Daoy (cell line): ENCODE results near the gene RASA4. TPM values are rescaled to one million over a fixed set of nuclear protein-coding genes. Genes with fewer than 3 reads are reported as not detected.
"Not testable (repeated sequence)": the region's sequence is repeated elsewhere in the genome, so short reads cannot be mapped to it uniquely, and the experiment has no call there.

ENCODE experiments used
- DNase-seq: peaks from one replicate; pipeline ENCODE4 v3.0.0-alpha.2; 2015; ENCODE audit warnings: low read depth
- total RNA-seq: library from RNA; depleted of rRNA; stranded (reverse); fragments of >200 nt; shearing (Covaris generic); gene quantifications from 2 replicates; pipeline ENCODE4 v1.2.3, GENCODE V29; 2014

The RASA4 gene
- total RNA-seq, 1 experiment from 2014 or later, result 7.7 TPM

DNA sequence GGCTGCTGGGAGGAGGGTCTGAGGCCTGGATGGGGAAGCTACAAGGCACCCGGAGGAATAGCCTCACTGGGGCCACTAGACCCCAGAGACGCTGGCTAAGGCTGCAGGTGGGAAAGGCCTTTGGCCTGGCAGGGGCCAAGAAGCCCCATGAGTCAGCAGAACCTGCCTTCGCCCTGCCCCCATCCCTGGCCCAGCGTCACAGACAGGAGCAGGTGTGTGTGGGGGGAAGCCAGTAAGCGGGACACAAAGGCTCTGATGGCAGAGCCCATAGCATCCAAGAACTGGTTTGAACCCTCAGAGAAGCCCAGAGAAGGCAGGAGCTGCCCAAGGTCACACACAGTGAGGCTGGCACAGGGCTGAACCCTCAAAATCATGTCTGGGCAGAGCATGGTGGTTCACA is 9.7 kb downstream of the RASA4 start:
- not testable (repeated sequence) for DNase-seq

DNA sequence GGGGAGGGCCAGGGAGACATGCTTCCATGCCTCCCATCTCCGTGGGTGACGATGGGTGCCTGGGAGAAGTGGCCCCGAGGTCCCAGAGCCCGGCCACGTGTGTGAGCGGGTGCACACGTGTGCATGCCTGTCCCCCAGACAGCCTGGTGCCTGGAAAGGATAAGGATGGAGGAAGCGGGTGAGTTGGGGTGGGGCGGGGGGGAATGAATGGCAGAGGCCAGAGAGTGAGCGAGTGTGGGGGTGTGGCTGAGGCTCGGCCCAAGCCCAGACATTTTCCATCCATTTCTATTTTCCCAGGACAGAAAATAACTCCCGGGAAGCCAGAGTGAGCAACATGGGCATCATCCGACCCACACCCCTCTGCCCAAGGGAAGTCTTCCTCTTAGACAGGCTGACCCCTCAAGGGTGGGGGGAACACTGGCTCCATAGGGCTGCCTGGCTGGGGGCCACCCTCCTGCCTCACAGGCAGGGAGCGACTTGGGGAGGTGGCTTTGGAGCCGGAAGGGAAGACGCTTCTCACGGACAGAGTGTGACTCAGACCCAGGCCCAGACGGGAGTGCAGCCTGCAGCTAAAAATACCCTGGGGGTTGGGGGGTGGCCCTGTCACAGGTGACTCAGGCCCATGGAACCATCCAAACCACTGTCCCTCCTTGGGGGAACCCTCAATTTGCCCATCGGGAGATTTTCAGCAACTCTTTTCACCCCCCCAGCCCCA is 12.0 kb downstream of the RASA4 start:
- not testable (repeated sequence) for DNase-seq

- not testable (repeated sequence) for DNase-seq
These were observed 14.2 kb downstream of the RASA4 start for GRCh38 chr7:102602317-102602716.

DNA sequence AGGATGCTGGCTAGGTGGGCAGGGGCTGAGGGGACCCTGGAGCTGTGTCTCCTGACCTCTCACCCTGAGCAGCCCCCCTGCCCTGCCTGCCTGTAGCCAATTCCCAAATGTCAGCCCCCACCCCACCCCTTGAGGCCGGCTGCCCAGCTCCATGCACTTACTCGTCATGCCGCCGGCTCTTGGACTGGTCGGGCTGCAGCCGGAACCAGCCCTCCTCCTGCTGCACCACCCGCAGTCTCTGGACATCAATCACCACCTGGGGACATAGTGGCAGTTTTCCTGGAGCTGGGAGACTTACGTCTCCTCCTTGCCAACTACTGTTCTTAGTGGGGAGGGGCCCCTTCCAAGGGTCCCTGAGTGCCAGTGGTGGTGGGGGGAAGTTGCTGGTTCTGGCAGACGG is 16.9 kb downstream of the RASA4 start:
- not testable (repeated sequence) for DNase-seq

- not testable (repeated sequence) for DNase-seq
These were observed 20.5 kb downstream of the RASA4 start for GRCh38 chr7:102596036-102596435.

DNA sequence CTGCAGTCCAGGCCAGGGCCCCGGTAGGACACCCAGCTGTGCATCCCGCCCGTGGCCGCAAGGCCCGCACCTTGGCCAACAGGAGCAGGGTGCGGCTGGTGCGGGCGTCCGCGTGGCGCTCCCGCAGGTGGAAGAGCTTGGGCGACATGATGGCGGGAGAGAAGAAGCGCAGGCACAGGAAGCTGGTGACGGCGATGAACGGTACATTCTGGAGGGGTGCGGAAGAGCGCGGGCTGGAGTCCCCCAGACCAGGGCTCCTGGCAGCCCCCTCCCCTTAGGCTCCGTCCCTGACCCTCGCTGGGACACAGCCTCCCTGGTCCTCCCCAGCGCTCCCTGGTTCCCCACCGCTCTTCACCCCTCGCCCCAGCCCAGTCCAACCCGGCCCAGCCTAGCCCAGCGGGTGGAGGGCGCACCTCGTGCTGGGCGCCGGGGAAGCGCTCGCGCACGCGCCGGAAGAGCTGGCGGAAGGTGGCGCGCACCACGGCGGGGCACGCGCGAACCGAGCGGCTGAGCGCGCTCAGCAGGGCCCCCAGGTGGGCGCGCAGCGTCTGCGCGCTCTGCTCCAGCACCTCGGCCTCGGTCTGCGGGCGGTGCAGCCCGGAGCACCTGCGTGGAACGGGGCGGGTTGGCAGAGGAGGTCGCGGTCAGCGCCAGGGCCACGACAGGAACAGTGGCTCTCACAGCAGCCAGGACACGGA is 22.8 kb downstream of the RASA4 start:
- not testable (repeated sequence) for DNase-seq

DNA sequence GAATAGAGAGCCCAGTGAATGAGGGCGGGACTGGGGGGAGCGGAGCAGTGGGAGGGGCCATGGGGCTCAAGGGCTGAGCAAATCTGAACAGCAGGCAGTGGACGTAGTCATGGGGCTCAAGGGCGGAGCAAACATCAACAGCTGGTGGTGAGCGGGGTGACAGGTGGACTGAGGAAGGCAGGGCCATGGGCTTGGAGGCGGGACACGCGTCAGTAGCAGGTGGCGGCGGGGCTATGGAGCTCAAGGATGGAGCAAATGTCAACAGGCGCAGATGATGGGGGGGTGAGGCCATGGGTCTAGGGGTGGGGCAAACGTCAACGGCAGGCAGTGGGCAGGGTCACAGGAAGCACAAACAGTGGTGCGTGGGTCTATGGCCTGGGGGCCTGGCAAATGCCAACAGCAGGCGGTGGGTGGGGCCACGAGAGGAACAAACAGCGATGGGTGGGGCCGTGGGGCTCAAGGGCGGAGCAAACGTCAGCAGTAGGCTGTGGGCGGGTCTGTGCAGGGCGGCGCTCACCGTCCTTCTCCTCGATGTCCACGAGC is 24.0 kb downstream of the RASA4 start:
- not testable (repeated sequence) for DNase-seq

DNA sequence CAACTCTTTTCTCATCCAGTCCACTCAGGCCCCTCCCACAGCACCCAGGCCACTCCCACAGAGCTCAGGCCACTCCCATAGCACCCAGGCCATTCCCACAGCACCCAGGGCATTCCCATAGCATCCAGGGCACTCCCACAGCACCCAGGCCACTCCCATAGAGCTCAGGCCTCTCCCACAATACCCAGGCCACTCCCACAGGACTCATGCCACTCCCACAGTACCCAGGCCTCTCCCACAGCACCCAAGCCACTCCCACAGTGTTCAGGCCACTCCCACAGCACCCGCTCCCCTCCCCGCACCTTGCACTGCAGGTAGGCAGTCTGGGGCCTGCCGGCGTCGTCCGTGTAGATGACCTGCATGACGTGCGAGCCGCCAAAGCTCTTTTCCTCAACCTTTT is 26.7 kb downstream of the RASA4 start:
- DNase-seq, result not testable (repeated sequence)

DNA sequence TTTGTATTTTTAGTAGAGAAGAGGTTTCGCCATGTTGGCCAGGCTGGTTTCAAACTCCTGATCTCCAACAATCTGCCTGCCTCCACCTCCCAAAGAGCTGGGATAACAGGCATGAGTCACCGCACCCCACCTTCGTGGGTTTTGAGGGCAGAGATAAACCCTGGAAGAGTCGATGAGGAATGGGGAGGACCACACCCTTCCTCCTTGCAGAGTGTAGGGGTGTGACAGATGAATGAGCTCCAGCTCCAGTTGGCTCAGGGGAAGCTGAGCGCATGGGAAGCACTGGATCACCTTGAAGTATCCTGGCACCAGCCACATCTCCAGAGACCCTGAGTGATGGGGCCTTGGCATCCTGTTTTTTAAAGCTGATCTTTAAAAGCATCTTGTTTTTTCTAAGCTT is 33.1 kb downstream of the RASA4 start:
- not testable (repeated sequence) for DNase-seq

GRCh38 chr7:102581722-102582121 is 34.8 kb downstream of the RASA4 start:
- DNase-seq, result not testable (repeated sequence)

DNA sequence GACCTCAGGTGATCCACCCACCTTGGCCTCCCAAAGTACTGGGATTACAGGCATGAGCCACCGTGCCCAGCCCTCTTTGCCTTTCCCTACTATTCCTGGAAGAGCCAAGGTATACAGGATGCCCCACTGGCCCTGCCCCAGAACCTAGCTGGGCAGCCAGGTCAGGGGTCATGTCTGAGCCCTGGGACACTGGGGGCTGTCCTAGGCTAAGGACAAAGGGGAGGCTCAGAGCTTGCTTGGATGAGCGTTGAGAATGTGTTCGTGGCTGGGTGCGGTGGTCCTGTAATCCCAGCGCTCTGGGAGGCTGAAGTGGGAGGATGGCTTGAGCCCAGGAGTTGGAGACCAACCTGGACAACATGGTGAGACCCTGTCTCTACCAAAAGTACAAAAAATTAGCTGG is 38.1 kb downstream of the RASA4 start:
- not testable (repeated sequence) for DNase-seq

DNA sequence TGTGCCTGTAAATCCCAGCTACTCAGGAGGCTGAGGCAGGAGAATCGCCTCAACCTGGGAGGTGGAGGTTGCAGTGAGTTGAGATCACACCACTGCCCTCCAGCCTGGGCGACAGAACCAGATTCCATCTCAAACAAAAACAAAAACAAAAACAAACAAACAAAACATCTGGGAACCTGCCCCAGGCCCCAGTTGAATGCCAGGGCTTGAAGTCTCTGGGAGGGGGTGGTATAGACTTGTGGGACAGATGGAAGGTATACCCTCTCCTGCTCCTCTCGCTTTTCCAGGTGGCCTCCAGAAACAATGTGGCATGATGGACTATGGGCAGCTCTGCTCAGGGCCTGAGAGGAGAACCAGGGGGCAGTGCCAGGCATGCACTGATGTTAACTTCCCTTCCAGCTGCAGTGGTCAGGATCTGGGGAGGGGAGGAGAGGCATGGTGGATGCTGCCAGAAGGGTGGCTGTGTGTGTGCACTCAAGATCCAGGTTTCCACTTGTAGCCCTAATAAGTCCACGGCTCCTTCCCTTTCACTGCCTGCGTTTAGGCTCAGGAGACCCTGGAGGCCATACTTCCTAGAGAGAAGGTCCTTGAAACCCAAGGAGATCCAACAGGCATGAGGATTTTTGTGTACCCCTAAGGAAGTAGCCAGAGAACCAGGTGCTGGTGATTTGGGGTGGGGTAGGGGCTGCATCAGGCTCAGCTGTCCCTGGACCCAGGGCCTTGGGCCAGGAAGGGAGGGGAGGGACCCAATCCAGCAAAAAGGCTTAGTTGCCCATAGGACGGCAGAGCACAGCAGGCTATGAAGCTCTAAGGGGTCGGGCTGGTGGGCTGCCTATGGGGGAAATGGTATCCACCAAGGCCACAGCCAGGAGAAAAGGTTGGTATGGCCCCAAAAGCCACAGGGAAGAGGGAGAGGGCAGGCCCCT is 39.0 kb downstream of the RASA4 start:
- DNase-seq, result not testable (repeated sequence)

DNA sequence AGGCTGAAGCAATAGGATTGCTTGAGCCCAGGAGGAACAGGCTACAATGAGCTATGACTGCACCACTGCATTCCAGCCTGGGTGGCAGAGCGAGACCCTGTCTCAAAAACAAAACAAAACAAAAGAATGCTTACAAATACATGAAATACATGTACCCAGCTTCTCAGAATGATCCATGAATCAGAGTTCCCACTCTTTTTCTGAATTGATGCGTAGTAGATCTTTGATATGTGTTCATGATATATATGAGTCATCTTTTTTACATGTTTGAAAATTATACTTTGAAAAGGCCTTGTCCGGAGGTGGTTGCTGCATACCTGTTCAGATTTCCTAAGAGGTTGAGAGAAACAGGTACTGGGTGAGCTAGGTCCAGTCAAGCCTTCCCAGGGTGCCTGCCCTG is 40.2 kb downstream of the RASA4 start:
- not testable (repeated sequence) for DNase-seq

- not testable (repeated sequence) for DNase-seq
These were observed 41.9 kb downstream of the RASA4 start for GRCh38 chr7:102574607-102575006.

DNA sequence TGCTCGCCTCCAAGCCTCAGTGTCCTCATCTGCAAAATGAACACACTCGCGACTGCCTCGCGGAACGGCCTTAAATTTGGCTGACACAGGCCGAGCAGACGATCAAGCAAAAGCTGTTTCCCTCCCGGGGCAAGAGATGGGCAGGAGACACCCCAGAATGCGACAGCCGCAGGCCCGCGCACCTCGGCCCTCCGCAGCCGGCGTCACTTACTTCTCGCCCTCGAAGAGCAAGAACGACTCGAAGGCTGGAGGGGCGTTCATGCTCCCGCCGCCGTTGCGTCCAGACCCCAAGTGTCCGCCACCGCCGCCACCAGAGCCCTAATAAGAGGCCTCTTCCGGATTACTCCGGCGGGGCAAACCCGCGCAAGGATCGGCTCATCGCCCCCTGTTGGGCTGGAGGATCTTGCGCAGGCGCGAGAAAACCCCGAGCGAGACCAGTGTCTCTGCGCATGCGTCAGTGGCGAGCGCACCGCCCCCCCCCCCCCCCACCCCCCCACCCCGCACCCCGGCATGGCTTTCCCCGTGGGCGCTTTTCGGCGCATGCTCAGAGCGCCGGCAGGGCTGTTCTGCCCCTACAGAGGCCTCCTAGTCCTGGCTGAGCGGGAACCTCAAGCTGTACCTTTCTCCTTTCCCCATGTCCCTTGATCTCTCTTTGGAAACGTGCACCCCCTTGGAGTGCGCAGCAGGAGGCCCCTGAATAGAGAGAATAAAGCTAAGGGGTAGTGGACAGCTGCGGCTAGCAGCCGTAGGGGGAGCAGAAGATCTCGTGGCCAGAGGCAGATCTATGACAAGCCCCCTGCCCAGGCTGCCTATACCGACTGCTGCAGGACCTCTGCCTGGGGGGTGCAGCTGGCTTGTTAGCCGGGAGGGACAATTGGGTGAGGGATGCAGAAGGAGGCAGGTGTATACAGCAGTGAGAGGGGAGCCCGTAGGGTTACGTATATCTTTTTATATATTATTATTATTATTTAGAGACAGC is 44.0 kb downstream of the RASA4 start, which contains the start of gene POLR2J3:
Gene POLR2J3 (minus strand): TSS at position 323 of the 979 bp plus-strand sequence. CDS start 62 bp downstream, at position 261.
- DNase-seq, result peak; percentile 97

DNA sequence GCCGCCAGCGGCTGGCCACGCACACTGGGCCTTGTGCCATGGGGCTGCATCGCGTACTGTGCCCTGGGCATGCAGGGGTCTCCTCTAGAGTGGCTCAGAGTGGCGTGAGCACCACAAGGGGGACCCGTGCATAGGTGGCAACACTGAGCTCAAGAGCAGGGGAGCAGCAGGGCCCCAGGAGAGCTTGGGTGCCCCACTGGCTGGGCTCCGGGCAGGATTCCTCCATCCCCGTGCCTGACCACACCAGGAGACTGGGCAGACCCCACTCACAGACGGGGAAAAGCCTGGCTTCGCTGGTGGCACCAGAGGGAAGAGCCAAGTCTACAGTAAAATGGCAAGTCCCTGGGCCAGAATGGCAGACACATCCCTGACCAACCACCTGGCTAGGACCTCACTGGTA is 47.9 kb downstream of the RASA4 start:
- peak; percentile 0 for DNase-seq

DNA sequence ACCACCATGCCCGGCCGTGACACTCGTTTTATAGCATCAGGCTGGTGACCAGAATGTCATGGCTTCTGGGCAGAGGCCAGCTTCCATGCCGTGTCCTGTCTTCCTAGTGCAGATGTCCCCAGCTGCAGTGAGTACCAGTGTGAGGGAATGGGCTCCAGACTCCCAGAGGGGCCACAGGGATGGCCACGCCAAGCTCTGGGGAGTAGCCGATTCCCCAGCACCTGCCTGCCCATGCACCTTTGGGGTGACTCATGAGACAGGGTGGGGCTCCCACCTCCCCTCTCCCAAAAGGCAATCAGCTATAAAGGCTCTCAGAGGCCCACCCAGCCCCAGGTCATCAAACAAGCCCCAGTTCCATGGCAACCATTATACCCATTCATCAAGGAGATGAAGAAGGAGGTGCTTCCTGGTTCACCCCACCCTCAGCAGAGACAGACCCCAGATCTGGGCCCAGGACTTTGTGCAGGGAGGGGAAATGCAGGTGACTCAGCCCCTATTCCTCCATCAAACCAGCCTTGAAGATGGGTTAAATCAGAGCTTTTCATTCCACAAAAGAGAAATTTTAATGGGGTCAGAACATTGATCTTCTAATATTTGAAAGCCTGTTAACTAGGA is 65.6 kb downstream of the RASA4 start, which contains the start of gene SPDYE2:
Gene SPDYE2 (plus strand): TSS at position 419 of the 615 bp plus-strand sequence. CDS start 2,030 bp downstream, outside the sequence.
- DNase-seq, result not testable (repeated sequence)

DNA sequence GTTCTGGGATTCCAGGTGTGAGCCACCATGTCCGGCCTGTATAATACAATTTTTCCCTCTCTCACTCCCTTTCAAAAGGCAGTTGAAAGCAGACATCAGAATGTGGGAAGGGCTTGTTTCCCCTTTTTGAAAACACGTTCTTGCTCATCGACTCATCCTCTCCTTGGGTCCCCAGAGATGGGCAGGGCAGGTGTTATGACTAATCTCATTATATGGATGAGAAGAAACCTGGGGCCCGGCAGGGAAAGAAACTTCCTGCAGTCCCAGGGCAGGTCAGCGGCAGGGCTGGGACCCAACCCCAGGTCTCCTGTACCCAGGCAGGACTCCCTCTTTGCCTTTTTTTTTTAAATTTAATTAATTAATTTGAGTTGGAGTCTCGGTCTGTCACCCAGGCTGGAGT is 70.2 kb downstream of the RASA4 start:
- not testable (repeated sequence) for DNase-seq

DNA sequence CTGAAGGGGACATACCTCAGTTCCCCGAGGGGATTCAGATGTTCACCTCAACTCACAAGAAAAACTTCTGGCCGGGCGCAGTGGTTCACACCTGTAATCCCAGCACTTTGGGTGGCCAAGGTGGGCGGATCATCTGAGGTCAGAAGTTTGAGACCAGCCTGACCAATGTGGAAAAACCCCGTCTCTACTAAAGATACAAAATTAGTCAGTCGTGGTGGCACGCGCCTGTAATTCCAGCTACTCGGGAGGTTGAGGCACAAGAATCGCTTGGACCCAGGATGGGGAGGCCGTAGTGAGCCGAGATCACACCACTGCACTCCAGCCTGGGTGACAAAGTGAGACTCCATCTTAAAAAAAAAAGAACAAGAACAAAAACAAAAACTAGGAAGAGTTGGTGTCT is 71.3 kb downstream of the RASA4 start:
- not testable (repeated sequence) for DNase-seq

DNA sequence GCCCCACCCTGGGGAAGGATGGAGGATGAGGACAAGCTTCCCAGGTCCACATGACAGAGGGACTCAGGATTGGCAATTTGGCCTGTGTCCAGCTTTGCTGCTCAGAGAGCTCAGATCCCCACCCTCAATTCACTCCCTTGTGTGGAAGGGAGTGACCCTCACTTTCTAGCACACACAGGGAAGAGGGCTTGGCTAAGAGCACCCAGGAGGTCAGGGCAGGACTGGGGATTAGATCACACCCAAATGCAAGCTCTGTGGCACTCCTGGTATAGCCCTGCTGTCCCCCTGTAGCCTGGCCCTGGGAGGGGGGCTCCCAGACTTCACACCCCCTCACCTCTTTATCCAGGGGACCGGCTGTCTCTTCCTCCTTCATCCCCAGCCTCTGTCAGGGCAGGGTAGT is 72.2 kb downstream of the RASA4 start:
- DNase-seq, result not testable (repeated sequence)
